DOHH2 (cell line): ENCODE measurements around the gene COX19.
"Not testable (repeated sequence)": the region's sequence is repeated elsewhere in the genome, so short reads cannot be mapped to it uniquely, and the experiment has no call there.

Source experiments
- H3F3A ChIP-seq: fragments of 200-600 bp; sonication (generic), shearing (Covaris generic); 2 replicates; pipeline ENCODE4 v1.6.0; 2016; ENCODE audit warnings: antibody characterized with exemption, mild to moderate bottlenecking; ENCODE audit not compliant: control insufficient read depth, insufficient read depth
- H3K27ac ChIP-seq: fragments of 200-600 bp; sonication (generic); 2 replicates; pipeline ENCODE4 v1.5.1; 2014; ENCODE audit warnings: low read depth, mild to moderate bottlenecking, low read length, moderate library complexity
- H3K27me3 ChIP-seq: fragments of 200-600 bp; sonication (generic); 2 replicates; pipeline ENCODE4 v1.6.1; 2014; ENCODE audit warnings: mild to moderate bottlenecking, low read length, mixed read lengths; ENCODE audit not compliant: control insufficient read depth
- H3K36me3 ChIP-seq: fragments of 200-600 bp; sonication (generic); 2 replicates; pipeline ENCODE4 v1.6.1; 2014; ENCODE audit warnings: mild to moderate bottlenecking, low read length, moderate library complexity, mixed read lengths; ENCODE audit not compliant: control insufficient read depth
- H3K4me1 ChIP-seq: fragments of 200-600 bp; sonication (generic); 2 replicates; pipeline ENCODE4 v1.6.1; 2014; ENCODE audit warnings: mild to moderate bottlenecking, low read length, mixed read lengths; ENCODE audit not compliant: control insufficient read depth
- H3K4me2 ChIP-seq: fragments of 200-600 bp; sonication (generic); 2 replicates; pipeline ENCODE4 v1.6.0; 2014; ENCODE audit warnings: mild to moderate bottlenecking, low read length, moderate library complexity
- H3K4me3 ChIP-seq: fragments of 200-600 bp; sonication (generic); 2 replicates; pipeline ENCODE4 v1.5.1; 2014; ENCODE audit warnings: mild to moderate bottlenecking, low read length, mixed read lengths
- H3K79me2 ChIP-seq: fragments of 200-600 bp; sonication (generic); 2 replicates; pipeline ENCODE4 v1.6.1; 2014; ENCODE audit warnings: mild to moderate bottlenecking, low read length, mixed read lengths; ENCODE audit not compliant: control insufficient read depth
- H3K9me2 ChIP-seq: fragments of 200-600 bp; sonication (generic); replicated peaks from 2 replicates; pipeline ENCODE4 v1.6.1; 2014; ENCODE audit warnings: mild to moderate bottlenecking, low read length, mixed read lengths; ENCODE audit not compliant: control insufficient read depth
- H3K9me3 ChIP-seq: fragments of 200-600 bp; sonication (generic); 2 replicates; pipeline ENCODE4 v1.6.1; 2014; ENCODE audit warnings: antibody characterized with exemption, low read length, mixed read lengths; ENCODE audit not compliant: control insufficient read depth, insufficient read depth
- H4K20me1 ChIP-seq: fragments of 200-600 bp; sonication (generic); 2 replicates; pipeline ENCODE4 v1.6.0; 2014; ENCODE audit warnings: low read depth, mild to moderate bottlenecking, antibody characterized with exemption, low read length, moderate library complexity; ENCODE audit not compliant: control insufficient read depth, insufficient read depth
- CTCF ChIP-seq: fragments of 200-600 bp; sonication (generic); IDR thresholded peaks from one replicate; pipeline ENCODE4 v1.5.1; 2014; ENCODE audit warnings: antibody characterized with exemption, mild to moderate bottlenecking, low read depth, low read length; ENCODE audit not compliant: poor library complexity, severe bottlenecking
- EZH2phosphoT487 ChIP-seq: fragments of 200-600 bp; sonication (generic); IDR thresholded peaks from 2 replicates; pipeline ENCODE4 v1.6.1; 2017; ENCODE audit warnings: borderline replicate concordance, mild to moderate bottlenecking, antibody characterized with exemption, low read length, moderate library complexity, mixed read lengths

Gene COX19

GRCh38 chr7:1007901-1008300 is 32.6 kb upstream of the COX19 start:
- peaks cover 54% of the 10 kb centered on the region for H3K79me2 ChIP-seq
- no peaks in the 10 kb centered on the region for H3K9me3 ChIP-seq
- H3K36me3 ChIP-seq: peaks cover 68% of the 10 kb centered on the region
- H3K27me3 ChIP-seq: no peaks in the 10 kb centered on the region
- no peak overlapping the region for H3K4me3 ChIP-seq
- H3K9me2 ChIP-seq: no peaks in the 10 kb centered on the region
- no peaks in the 10 kb centered on the region for H3F3A ChIP-seq
- H3K4me2 ChIP-seq: no peak overlapping the region
- no peaks in the 10 kb centered on the region for H4K20me1 ChIP-seq
- H3K4me1 ChIP-seq: peaks cover 40% of the 10 kb centered on the region
- TF ChIP-seq CTCF (no peak), EZH2phosphoT487 (no peak)
- H3K27ac ChIP-seq: no peak overlapping the region

- Histone ChIP-seq H4K20me1 (no peaks in the 10 kb centered on the region), H3K4me2 (peak overlapping the region; percentile 85), H3K9me2 (no peaks in the 10 kb centered on the region), H3K36me3 (peaks cover 76% of the 10 kb centered on the region), H3K79me2 (peaks cover 29% of the 10 kb centered on the region), H3F3A (peaks cover 4% of the 10 kb centered on the region; the same call in 1 of the 2 replicates), H3K27me3 (no peaks in the 10 kb centered on the region), H3K9me3 (no peaks in the 10 kb centered on the region), H3K27ac (peak overlapping the region; percentile 79), H3K4me1 (peaks cover 51% of the 10 kb centered on the region), H3K4me3 (peak overlapping the region; percentile 5; the same call in 1 of the 2 replicates)
- no peak for TF ChIP-seq CTCF
- no peak for TF ChIP-seq EZH2phosphoT487
These were observed 30.0 kb upstream of the COX19 start for GRCh38 chr7:1005303-1005702.

- no peak for TF ChIP-seq CTCF
- no peak for TF ChIP-seq EZH2phosphoT487
- no peaks in the 10 kb centered on the region for H3K9me2 ChIP-seq
- peak overlapping the region; percentile 79 for H3K27ac ChIP-seq
- peak overlapping the region; percentile 70 for H3K4me3 ChIP-seq
- peak overlapping the region; percentile 85 for H3K4me2 ChIP-seq
- peaks cover 62% of the 10 kb centered on the region for H3K4me1 ChIP-seq
- H3K9me3 ChIP-seq: no peaks in the 10 kb centered on the region
- no peaks in the 10 kb centered on the region for H3K27me3 ChIP-seq
- peaks cover 76% of the 10 kb centered on the region for H3K36me3 ChIP-seq
- H3K79me2 ChIP-seq: peaks cover 27% of the 10 kb centered on the region
- peaks cover 9% of the 10 kb centered on the region for H3F3A ChIP-seq
- no peaks in the 10 kb centered on the region for H4K20me1 ChIP-seq
These were observed 28.9 kb upstream of the COX19 start for GRCh38 chr7:1004018-1004852.

DNA sequence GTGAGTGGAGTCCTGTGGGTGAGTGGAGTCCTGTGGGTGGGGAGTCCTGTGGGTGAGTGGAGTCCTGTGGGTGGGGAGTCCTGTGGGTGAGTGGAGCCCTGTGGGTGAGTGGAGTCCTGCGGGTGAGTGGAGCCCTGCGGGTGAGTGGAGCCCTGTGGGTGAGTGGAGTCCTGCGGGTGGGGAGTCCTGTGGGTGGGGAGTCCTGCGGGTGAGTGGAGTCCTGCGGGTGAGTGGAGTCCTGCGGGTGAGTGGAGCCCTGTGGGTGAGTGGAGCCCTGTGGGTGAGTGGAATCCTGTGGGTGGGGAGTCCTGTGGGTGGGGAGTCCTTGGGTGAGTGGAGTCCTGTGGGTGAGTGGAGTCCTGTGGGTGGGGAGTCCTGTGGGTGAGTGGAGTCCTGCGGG is 27.1 kb upstream of the COX19 start:
- Histone ChIP-seq H3K36me3 (peaks cover 71% of the 10 kb centered on the region), H3K79me2 (peaks cover 17% of the 10 kb centered on the region), H3K4me1 (peaks cover 53% of the 10 kb centered on the region), H3F3A (peaks cover 15% of the 10 kb centered on the region), H3K27ac (peak overlapping the region; percentile 5; the same call in 1 of the 2 replicates)
- not testable (repeated sequence) for H3K27me3 ChIP-seq, H4K20me1 ChIP-seq, H3K4me3 ChIP-seq, H3K4me2 ChIP-seq, H3K9me2 ChIP-seq, H3K9me3 ChIP-seq

- H3K4me2 ChIP-seq: not testable (repeated sequence)
These were observed 26.7 kb upstream of the COX19 start for GRCh38 chr7:1002026-1002425.

More at GRCh38 chr7:1002026-1002425, 26.7 kb upstream of the COX19 start:
- peak overlapping the region; percentile 5; the same call in 1 of the 2 replicates for H3K27ac ChIP-seq
- H3K79me2 ChIP-seq: peaks cover 14% of the 10 kb centered on the region
- H3F3A ChIP-seq: peaks cover 15% of the 10 kb centered on the region
- H3K4me3 ChIP-seq, H3K27me3 ChIP-seq, H3K9me2 ChIP-seq, H4K20me1 ChIP-seq, H3K9me3 ChIP-seq: not testable (repeated sequence)
- H3K4me1 ChIP-seq: peaks cover 52% of the 10 kb centered on the region
- H3K36me3 ChIP-seq: peaks cover 71% of the 10 kb centered on the region
